Measurements from ENCODE around the gene LMO1. TPM values are rescaled to one million over a fixed set of nuclear protein-coding genes. Genes with fewer than 3 reads are reported as not detected.

Gene LMO1
- 0.12 and 0.62 TPM in 2 replicates for polyA plus RNA-seq (2012; rRNA removed)
- polyA plus RNA-seq (2012; cell fraction: cytosol; rRNA removed) = 0.59 and 0.60 TPM in 2 replicates
- 0.35 and 1.3 TPM in 2 replicates for polyA plus RNA-seq (2012; cell fraction: nucleus; rRNA removed)

DNA sequence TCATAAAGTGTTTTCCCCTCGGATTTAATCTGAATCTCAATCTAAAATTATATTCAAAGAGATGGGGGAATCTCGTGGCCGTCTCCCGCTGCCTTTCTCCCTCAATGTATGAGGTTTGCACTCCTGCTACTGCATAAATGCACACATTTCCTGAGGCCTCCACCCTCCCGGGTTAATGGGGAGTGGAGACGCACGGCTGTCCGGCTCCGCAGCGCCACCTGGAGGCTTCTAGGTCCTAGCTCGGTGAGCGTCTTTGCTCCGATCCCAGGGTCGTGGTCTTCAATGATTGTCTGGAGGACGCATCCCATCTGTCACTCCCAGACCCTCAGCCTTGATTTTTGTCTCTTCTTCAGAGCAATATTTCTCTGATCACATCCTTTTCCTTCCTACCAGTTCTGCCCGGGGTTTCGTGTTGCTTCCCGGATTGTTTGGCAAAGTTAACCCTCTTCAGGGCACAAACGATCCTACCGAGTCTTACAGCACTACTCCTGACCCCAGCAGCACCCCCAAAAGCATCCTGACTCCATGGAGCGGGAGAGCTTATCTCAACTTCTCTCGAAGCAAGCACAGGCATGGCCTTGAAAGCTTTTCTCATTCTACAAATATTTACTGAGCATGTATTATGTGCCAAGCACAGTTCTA is at the start of gene LMO1:
TSS of gene LMO1 (minus strand) at position 110 of the 642 bp plus-strand sequence. CDS start 516 bp downstream, outside the sequence.
- Histone ChIP-seq H2AFZ (ENCODE audit: low read depth) (peak within 1 kb of the TSS; percentile 51; the same call in 1 of the 2 replicates), H3K4me2 (peak within 1 kb of the TSS; percentile 90), H3K27ac (ENCODE audit: low read depth in 2 of 2, low read length in 1 of 2) (peak within 1 kb of the TSS in 1 of 2 experiments; percentile 97; a peak in 2 of 4 replicates), H3K79me2 (ENCODE audit: insufficient read depth) (no peaks in the 10 kb centered on the region), H4K20me1 (ENCODE audit: insufficient read depth) (no peaks in the 10 kb centered on the region), H3K9me3 (no peaks in the 10 kb centered on the region), H3K36me3 (replicated peaks in 1 of 2; ENCODE audit: control insufficient read depth in 1 of 2, insufficient read depth in 2 of 2, low read length in 1 of 2) (no peaks in the 10 kb centered on the region), H3K4me1 (ENCODE audit: control insufficient read depth in 1 of 2, insufficient read depth in 2 of 2, low read depth in 1 of 2, low read length in 1 of 2) (peaks cover 5 to 69% of the 10 kb centered on the region in 2 experiments; a peak in 2 of 4 replicates), H3K4me3 (ENCODE audit: low read depth in 2 of 2, low read length in 1 of 2) (peak within 1 kb of the TSS; percentile 54 to 59), H3K9ac (no peak within 1 kb of the TSS), H3F3A (replicated peaks; ENCODE audit: insufficient read depth) (peaks cover 3% of the 10 kb centered on the region), H3K9me2 (no peaks in the 10 kb centered on the region), H3K27me3 (ENCODE audit: insufficient read depth) (peaks cover 47% of the 10 kb centered on the region)
- WGBS (ENCODE audit: low lambda C conversion rate) = 6% methylated on average over 22 of the region's 22 CpGs
- peak; percentile 94 for DNase-seq
- TF ChIP-seq GATA2 (CRISPR knock-in tag; IDR thresholded peaks at IDR 0.05) = peak; percentile 36
- no peak for TF ChIP-seq GABPA (IDR thresholded peaks at IDR 0.05; ENCODE audit: low read depth)
- no peak for TF ChIP-seq MEF2A (IDR thresholded peaks at IDR 0.05; ENCODE audit: borderline replicate concordance, low read depth)
- 0 out of 2 replicates have a peak, but pooled peaks have one; percentile 28 for TF ChIP-seq SIN3A (IDR thresholded peaks at IDR 0.05; ENCODE audit: borderline replicate concordance, low read depth, low read length)
- TF ChIP-seq, protein P1, sequence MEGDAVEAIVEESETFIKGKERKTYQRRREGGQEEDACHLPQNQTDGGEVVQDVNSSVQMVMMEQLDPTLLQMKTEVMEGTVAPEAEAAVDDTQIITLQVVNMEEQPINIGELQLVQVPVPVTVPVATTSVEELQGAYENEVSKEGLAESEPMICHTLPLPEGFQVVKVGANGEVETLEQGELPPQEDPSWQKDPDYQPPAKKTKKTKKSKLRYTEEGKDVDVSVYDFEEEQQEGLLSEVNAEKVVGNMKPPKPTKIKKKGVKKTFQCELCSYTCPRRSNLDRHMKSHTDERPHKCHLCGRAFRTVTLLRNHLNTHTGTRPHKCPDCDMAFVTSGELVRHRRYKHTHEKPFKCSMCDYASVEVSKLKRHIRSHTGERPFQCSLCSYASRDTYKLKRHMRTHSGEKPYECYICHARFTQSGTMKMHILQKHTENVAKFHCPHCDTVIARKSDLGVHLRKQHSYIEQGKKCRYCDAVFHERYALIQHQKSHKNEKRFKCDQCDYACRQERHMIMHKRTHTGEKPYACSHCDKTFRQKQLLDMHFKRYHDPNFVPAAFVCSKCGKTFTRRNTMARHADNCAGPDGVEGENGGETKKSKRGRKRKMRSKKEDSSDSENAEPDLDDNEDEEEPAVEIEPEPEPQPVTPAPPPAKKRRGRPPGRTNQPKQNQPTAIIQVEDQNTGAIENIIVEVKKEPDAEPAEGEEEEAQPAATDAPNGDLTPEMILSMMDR (IDR thresholded peaks at IDR 0.05) = peak; percentile 88
- no peak for TF ChIP-seq RCOR1 (IDR thresholded peaks at IDR 0.05; ENCODE audit: low read length)
- TF ChIP-seq FOXM1 (IDR thresholded peaks at IDR 0.05; ENCODE audit: low read depth) = no peak
- TF ChIP-seq, protein P2, sequence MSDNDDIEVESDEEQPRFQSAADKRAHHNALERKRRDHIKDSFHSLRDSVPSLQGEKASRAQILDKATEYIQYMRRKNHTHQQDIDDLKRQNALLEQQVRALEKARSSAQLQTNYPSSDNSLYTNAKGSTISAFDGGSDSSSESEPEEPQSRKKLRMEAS (IDR thresholded peaks at IDR 0.05; ENCODE audit: low read depth) = no peak
- no peak for TF ChIP-seq TEAD4 (IDR thresholded peaks at IDR 0.05; ENCODE audit: borderline replicate concordance, insufficient read depth)
- no peak for TF ChIP-seq YY1 (IDR thresholded peaks at IDR 0.05; ENCODE audit: low read depth)
- 0 out of 2 replicates have a peak, but pooled peaks have one; percentile 18 for TF ChIP-seq NRF1 (IDR thresholded peaks at IDR 0.05; ENCODE audit: low read depth, low read length)
- TF ChIP-seq CHD2 (IDR thresholded peaks at IDR 0.05; ENCODE audit: low read length, partially characterized antibody) = peak; percentile 26
- TF ChIP-seq MXI1 (IDR thresholded peaks at IDR 0.05; ENCODE audit: low read depth, low read length) = peak; percentile 83; the same call in 1 of the 2 replicates
- peak; percentile 26; the same call in 1 of the 2 replicates for TF ChIP-seq FOXJ3 (CRISPR knock-in tag; IDR thresholded peaks at IDR 0.05)
- TF ChIP-seq SMC3 (IDR thresholded peaks at IDR 0.05; ENCODE audit: low read depth, low read length) = peak; percentile 95
- TF ChIP-seq, protein P3, sequence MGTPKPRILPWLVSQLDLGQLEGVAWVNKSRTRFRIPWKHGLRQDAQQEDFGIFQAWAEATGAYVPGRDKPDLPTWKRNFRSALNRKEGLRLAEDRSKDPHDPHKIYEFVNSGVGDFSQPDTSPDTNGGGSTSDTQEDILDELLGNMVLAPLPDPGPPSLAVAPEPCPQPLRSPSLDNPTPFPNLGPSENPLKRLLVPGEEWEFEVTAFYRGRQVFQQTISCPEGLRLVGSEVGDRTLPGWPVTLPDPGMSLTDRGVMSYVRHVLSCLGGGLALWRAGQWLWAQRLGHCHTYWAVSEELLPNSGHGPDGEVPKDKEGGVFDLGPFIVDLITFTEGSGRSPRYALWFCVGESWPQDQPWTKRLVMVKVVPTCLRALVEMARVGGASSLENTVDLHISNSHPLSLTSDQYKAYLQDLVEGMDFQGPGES (IDR thresholded peaks at IDR 0.05; ENCODE audit: low read depth, low read length) = no peak
- TF ChIP-seq RFX5 (IDR thresholded peaks at IDR 0.05; ENCODE audit: low read length) = 0 out of 2 replicates have a peak, but pooled peaks have one; percentile 48
- TF ChIP-seq TAF1 (IDR thresholded peaks at IDR 0.05; ENCODE audit: borderline replicate concordance, low read depth, low read length) = peak; percentile 18; the same call in 1 of the 2 replicates
- peak in 1 of 2 experiments; percentile 53; a peak in 2 of 4 replicates for TF ChIP-seq EP300 (IDR thresholded peaks at IDR 0.05; ENCODE audit: borderline replicate concordance in 1 of 2, low read depth in 1 of 2, low read length in 1 of 2)
- no peak for TF ChIP-seq NFIC (IDR thresholded peaks at IDR 0.05; ENCODE audit: borderline replicate concordance)
- TF ChIP-seq RAD21 (IDR thresholded peaks at IDR 0.05; ENCODE audit: low read length) = peak; percentile 93
- CTCF ChIA-PET = interaction anchor here (0.6 to 29.7 kb wide), 45 partner anchors 8 to 608 kb away, joined by 3 to 604 read pairs (median 5); partner anchors contain the start of genes RPL27A and TRIM66
- POLR2A ChIA-PET = interaction anchor here (0.6 to 3.8 kb wide), 12 partner anchors 14 to 91 kb away, joined by 3 to 62 read pairs (median 8); no protein-coding TSS in a partner anchor
